HG02938 (cell line): ENCODE results near the gene TMEM167B.
A peak's percentile ranks its signal among the peaks of the same experiment; 100 is the strongest.

ENCODE experiments used
- ATAC-seq: cut with Tn5 transposase; IDR thresholded peaks from one replicate; pipeline ENCODE4 v1.9.1; 2021; ENCODE audit warnings: mild to moderate bottlenecking, moderate library complexity; ENCODE audit not compliant: unreplicated experiment

Gene TMEM167B

GRCh38 chr1:109080441-109081082 is 10.0 kb upstream of the TMEM167B start:
- no peak for ATAC-seq

- ATAC-seq, result no peak
Measured at GRCh38 chr1:109083501-109083900, 7.1 kb upstream of the TMEM167B start.

- ATAC-seq, result no peak
Measured at GRCh38 chr1:109083923-109084322, 6.6 kb upstream of the TMEM167B start.

- no peak for ATAC-seq
Measured at GRCh38 chr1:109084563-109085517, 5.7 kb upstream of the TMEM167B start.

GRCh38 chr1:109089242-109090015 is 1.1 kb upstream of the TMEM167B start:
- ATAC-seq, result no peak

- peak; percentile 40 for ATAC-seq
Measured at GRCh38 chr1:109091078-109091838, 694 bp downstream of the TMEM167B start.

GRCh38 chr1:109091839-109092193 is 1.3 kb downstream of the TMEM167B start:
- no peak for ATAC-seq

- ATAC-seq, result no peak
Measured at GRCh38 chr1:109094377-109094803, 3.8 kb downstream of the TMEM167B start.

- ATAC-seq, result no peak
Measured at GRCh38 chr1:109094871-109095270, 4.3 kb downstream of the TMEM167B start.

GRCh38 chr1:109095631-109096030 is 5.1 kb downstream of the TMEM167B start:
- ATAC-seq, result no peak

- ATAC-seq, result no peak
Measured at GRCh38 chr1:109096120-109096519, 5.6 kb downstream of the TMEM167B start.

GRCh38 chr1:109099938-109100773 is 9.6 kb downstream of the TMEM167B start:
- ATAC-seq, result peak; percentile 77

- no peak for ATAC-seq
Measured at GRCh38 chr1:109104364-109105151, 14.0 kb downstream of the TMEM167B start.

GRCh38 chr1:109105881-109106280 is 15.3 kb downstream of the TMEM167B start:
- no peak for ATAC-seq

- no peak for ATAC-seq
Measured at GRCh38 chr1:109107785-109108184, 17.2 kb downstream of the TMEM167B start.

- no peak for ATAC-seq
Measured at GRCh38 chr1:109109906-109110305, 19.3 kb downstream of the TMEM167B start.

- no peak for ATAC-seq
Measured at GRCh38 chr1:109111386-109112055, 21.0 kb downstream of the TMEM167B start.

- ATAC-seq, result peak; percentile 43
Measured at GRCh38 chr1:109112056-109112651, 21.6 kb downstream of the TMEM167B start.
